OCI-LY7 (cell line): ENCODE results near the gene SPATA16.

Source experiments
- CTCF ChIP-seq: fragments of 200-600 bp; sonication (generic); conservative IDR thresholded peaks from 2 replicates; pipeline ENCODE4 v1.5.1; 2014; ENCODE audit warnings: mild to moderate bottlenecking, antibody characterized with exemption, low read length, moderate library complexity, mixed read lengths
- EZH2phosphoT487 ChIP-seq: fragments of 200-600 bp; sonication (generic); IDR thresholded peaks from 2 replicates; pipeline ENCODE4 v1.6.1; 2018; ENCODE audit warnings: low read depth, borderline replicate concordance, mild to moderate bottlenecking, mixed run types, antibody characterized with exemption, low read length, moderate library complexity, mixed read lengths

- TF ChIP-seq EZH2phosphoT487, result no peak
- TF ChIP-seq CTCF, result no peak; the same call in 1 of the 2 replicates
These were observed 229.9 kb downstream of the SPATA16 start for GRCh38 chr3:172911142-172911541.
